ENCODE measurements around the gene TMEM132E. TPM values are rescaled to one million over a fixed set of nuclear protein-coding genes. Genes with fewer than 3 reads are reported as not detected.

TMEM132E gene
- total and polyA plus RNA-seq, 11 donors = 0.04 to 0.20 (median 0.09) TPM; not detected in 8

GRCh38 chr17:34607917-34608316, 28.5 kb downstream of the TMEM132E start:
- Histone ChIP-seq H3K27me3 (peaks cover 0 to 43% (median 18%) of the 10 kb centered on the region in 9 donors), H3K36me3 (no peaks in the 10 kb centered on the region), H3K4me3 (no peak overlapping the region), H3K9me3 (no peaks in the 10 kb centered on the region), H3K27ac (no peak overlapping the region), H3K4me1 (no peaks in the 10 kb centered on the region)
- TF ChIP-seq POLR2A (IDR thresholded peaks at IDR 0.05) = no peak
- no peak for TF ChIP-seq CTCF (IDR thresholded peaks at IDR 0.05)
- 47 to 57% (median 52%) methylated on average over 4 of the region's 4 CpGs for WGBS, 4 donors
- intact Hi-C loops (cut with DNase I) = loop anchor here in 1 of 10 donors (10.0 kb wide), 1 partner anchor 67 kb away; no protein-coding TSS in a partner anchor
- no peak for DNase-seq
- ATAC-seq = no peak

GRCh38 chr17:34609210-34609609, 29.8 kb downstream of the TMEM132E start:
- WGBS, 4 donors = 37 to 49% (median 43%) methylated on average over 5 of the region's 5 CpGs
- no peak for TF ChIP-seq POLR2A (IDR thresholded peaks at IDR 0.05)
- no peak for TF ChIP-seq CTCF (IDR thresholded peaks at IDR 0.05)
- no peak for ATAC-seq
- H3K4me3 ChIP-seq = no peak overlapping the region
- intact Hi-C loops (cut with DNase I) = loop anchor here in 1 of 10 donors (10.0 kb wide), 1 partner anchor 66 kb away; no protein-coding TSS in a partner anchor
- no peak for DNase-seq
- peaks cover 0 to 48% (median 23%) of the 10 kb centered on the region in 9 donors for H3K27me3 ChIP-seq
- no peaks in the 10 kb centered on the region for H3K4me1 ChIP-seq
- no peak overlapping the region for H3K27ac ChIP-seq
- H3K9me3 ChIP-seq = no peaks in the 10 kb centered on the region
- no peaks in the 10 kb centered on the region for H3K36me3 ChIP-seq

- 46 to 51% (median 48%) methylated on average over 5 of the region's 5 CpGs for WGBS, 4 donors
- intact Hi-C loops (cut with DNase I) = loop anchor here in 1 of 10 donors (10.0 kb wide), 1 partner anchor 55 kb away; no protein-coding TSS in a partner anchor
- Histone ChIP-seq H3K4me1 (no peaks in the 10 kb centered on the region), H3K4me3 (no peak overlapping the region), H3K9me3 (no peaks in the 10 kb centered on the region), H3K27me3 (peaks cover 4 to 44% (median 23%) of the 10 kb centered on the region in 9 donors), H3K27ac (no peak overlapping the region), H3K36me3 (no peaks in the 10 kb centered on the region)
- TF ChIP-seq POLR2A (IDR thresholded peaks at IDR 0.05) = no peak
- TF ChIP-seq CTCF (IDR thresholded peaks at IDR 0.05) = no peak
- no peak for ATAC-seq
- no peak for DNase-seq
Observed at GRCh38 chr17:34610039-34610438, 30.7 kb downstream of the TMEM132E start.

GRCh38 chr17:34610506-34610905, 31.1 kb downstream of the TMEM132E start:
- 66 to 70% (median 68%) methylated on average over 6 of the region's 6 CpGs for WGBS, 4 donors
- no peak for ATAC-seq

More at GRCh38 chr17:34610506-34610905, 31.1 kb downstream of the TMEM132E start:
- intact Hi-C loops (cut with DNase I) = loop anchor here in 1 of 10 donors (10.0 kb wide), 1 partner anchor 56 kb away; no protein-coding TSS in a partner anchor
- no peak overlapping the region for H3K27ac ChIP-seq
- no peak overlapping the region for H3K4me3 ChIP-seq
- peaks cover 4 to 43% (median 23%) of the 10 kb centered on the region in 9 donors for H3K27me3 ChIP-seq
- H3K9me3 ChIP-seq = no peaks in the 10 kb centered on the region
- TF ChIP-seq CTCF (IDR thresholded peaks at IDR 0.05) (no peak), POLR2A (IDR thresholded peaks at IDR 0.05) (no peak)
- no peaks in the 10 kb centered on the region for H3K4me1 ChIP-seq
- H3K36me3 ChIP-seq = no peaks in the 10 kb centered on the region
- no peak for DNase-seq
